Mesendoderm (in vitro differentiated cells): Measurements from ENCODE around the gene GPR62.
"Not testable (repeated sequence)": the region's sequence is repeated elsewhere in the genome, so short reads cannot be mapped to it uniquely, and the experiment has no call there.

Source experiments
- DNase-seq: peaks from one replicate; pipeline ENCODE4 v3.0.0; 2013
- H2AK5ac ChIP-seq: 2 replicates; pipeline ENCODE4 v1.6.1; 2013; ENCODE audit warnings: low read length, inconsistent platforms
- H2BK120ac ChIP-seq: 2 replicates; pipeline ENCODE4 v1.6.1; 2013; ENCODE audit warnings: low read depth, mild to moderate bottlenecking, low read length, moderate library complexity, mixed read lengths
- H2BK15ac ChIP-seq: replicated peaks from 2 replicates; pipeline ENCODE4 v1.6.1; 2013; ENCODE audit warnings: low read depth, mild to moderate bottlenecking, moderate library complexity
- H2BK5ac ChIP-seq: 2 replicates; pipeline ENCODE4 v1.6.1; 2013; ENCODE audit warnings: low read length, inconsistent platforms
- H3K18ac ChIP-seq: 2 replicates; pipeline ENCODE4 v1.6.1; 2013; ENCODE audit warnings: mild to moderate bottlenecking, low read length, mixed read lengths
- H3K23ac ChIP-seq: one replicate; pipeline ENCODE4 v1.6.1; 2013; ENCODE audit warnings: low read length
- H3K27ac ChIP-seq: 2 replicates; pipeline ENCODE4 v1.5.1; 2013; ENCODE audit warnings: low read depth, mild to moderate bottlenecking, inconsistent platforms, low read length, moderate library complexity
- H3K27me3 ChIP-seq: 2 replicates; pipeline ENCODE4 v1.6.1; 2013; ENCODE audit warnings: low read length, control low read depth, mild to moderate bottlenecking, inconsistent platforms; ENCODE audit not compliant: insufficient read depth, poor library complexity
- H3K36me3 ChIP-seq: 2 replicates; pipeline ENCODE4 v1.6.1; 2013; ENCODE audit warnings: low read length, inconsistent platforms; ENCODE audit not compliant: control insufficient read depth, insufficient read depth
- H3K4ac ChIP-seq: one replicate; pipeline ENCODE4 v1.6.1; 2013; ENCODE audit warnings: low read depth, mild to moderate bottlenecking, low read length, moderate library complexity
- H3K4me1 ChIP-seq: 2 replicates; pipeline ENCODE4 v1.6.1; 2013; ENCODE audit warnings: low read depth, low read length, inconsistent platforms; ENCODE audit not compliant: control insufficient read depth
- H3K4me2 ChIP-seq: 2 replicates; pipeline ENCODE4 v1.6.1; 2013; ENCODE audit warnings: low read length
- H3K4me3 ChIP-seq: 2 replicates; pipeline ENCODE4 v1.5.1; 2013; ENCODE audit warnings: mild to moderate bottlenecking, low read length
- H3K56ac ChIP-seq: one replicate; pipeline ENCODE4 v1.6.1; 2013; ENCODE audit warnings: low read length
- H3K79me1 ChIP-seq: 2 replicates; pipeline ENCODE4 v1.6.1; 2013; ENCODE audit warnings: low read length, inconsistent platforms
- H3K79me2 ChIP-seq: 2 replicates; pipeline ENCODE4 v1.6.1; 2013; ENCODE audit warnings: mild to moderate bottlenecking, low read length; ENCODE audit not compliant: control insufficient read depth, insufficient read depth
- H3K9ac ChIP-seq: 2 replicates; pipeline ENCODE4 v1.6.1; 2013; ENCODE audit warnings: low read length, inconsistent platforms
- H4K5ac ChIP-seq: one replicate; pipeline ENCODE4 v1.6.1; 2013; ENCODE audit warnings: low read length
- H4K8ac ChIP-seq: one replicate; pipeline ENCODE4 v1.6.1; 2013; ENCODE audit warnings: low read depth, mild to moderate bottlenecking, control low read depth, low read length, moderate library complexity
- WGBS: extraction: QIAGEN DNeasy Blood & Tissue Kit; methylation state at CpG from one replicate; pipeline ENCODE4 v1.1.7; 2013; ENCODE audit warnings: low lambda C conversion rate, missing lambda C conversion rate; ENCODE audit not compliant: insufficient coverage; ENCODE audit errors: extremely low coverage; 5-methylcytosine and 5-hydroxymethylcytosine counted together

Gene GPR62

GRCh38 chr3:51928438-51928837 is 26.7 kb upstream of the GPR62 start:
- Histone ChIP-seq H3K36me3 (peaks cover 3% of the 10 kb centered on the region), H3K27me3 (no peaks in the 10 kb centered on the region), H4K8ac (no peak overlapping the region), H3K79me1 (no peaks in the 10 kb centered on the region), H3K56ac (no peak overlapping the region), H3K23ac (no peak overlapping the region), H3K4ac (no peak overlapping the region), H2BK120ac (no peak overlapping the region), H3K27ac (no peak overlapping the region), H2AK5ac (no peak overlapping the region), H2BK5ac (no peak overlapping the region), H4K5ac (no peak overlapping the region), H2BK15ac (no peak overlapping the region), H3K18ac (no peak overlapping the region), H3K79me2 (no peaks in the 10 kb centered on the region), H3K4me3 (no peak overlapping the region), H3K4me2 (no peak overlapping the region), H3K9ac (no peak overlapping the region), H3K4me1 (no peaks in the 10 kb centered on the region)
- no peak for DNase-seq
- no CpG with 5 or more reads among the region's 7 CpGs for WGBS

DNA sequence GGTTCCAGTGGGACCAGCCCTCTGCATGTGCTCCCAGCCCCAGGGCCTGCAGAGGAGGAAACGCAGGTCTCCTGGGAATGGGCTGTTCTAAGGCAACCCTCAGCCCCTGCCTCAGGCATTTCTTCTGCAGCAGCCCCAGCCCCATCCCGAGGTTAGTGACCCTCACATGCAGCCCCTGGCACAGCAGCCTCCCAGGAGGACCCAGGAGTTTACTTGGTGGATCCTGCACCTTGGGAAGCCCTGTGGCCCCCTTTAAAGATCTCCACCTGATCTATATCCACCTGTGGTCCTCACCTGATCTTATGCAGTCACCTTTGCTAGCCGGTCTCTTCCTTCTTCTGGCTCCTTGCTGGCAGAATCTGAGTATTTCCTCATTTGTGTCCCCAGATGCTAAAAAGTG is 26.2 kb upstream of the GPR62 start:
- not testable (repeated sequence) for H3K79me2 ChIP-seq, H4K5ac ChIP-seq, H3K4me3 ChIP-seq, H2BK15ac ChIP-seq, H2BK5ac ChIP-seq, DNase-seq, H3K18ac ChIP-seq, H3K9ac ChIP-seq, H3K4ac ChIP-seq, H3K36me3 ChIP-seq, H2BK120ac ChIP-seq, H3K56ac ChIP-seq, H4K8ac ChIP-seq, H3K4me2 ChIP-seq, H3K27me3 ChIP-seq, H3K4me1 ChIP-seq, H3K27ac ChIP-seq, H3K79me1 ChIP-seq, H2AK5ac ChIP-seq, H3K23ac ChIP-seq
- WGBS: no CpG with 5 or more reads among the region's 3 CpGs

- H3K18ac ChIP-seq: no peak overlapping the region
- H3K23ac ChIP-seq: no peak overlapping the region
- H4K5ac ChIP-seq: no peak overlapping the region
- no peak overlapping the region for H2BK15ac ChIP-seq
- H2BK120ac ChIP-seq: no peak overlapping the region
- H3K56ac ChIP-seq: no peak overlapping the region
- peaks cover 10% of the 10 kb centered on the region for H3K36me3 ChIP-seq
- H3K79me2 ChIP-seq: no peaks in the 10 kb centered on the region
- no peaks in the 10 kb centered on the region for H3K27me3 ChIP-seq
- no peak overlapping the region for H2AK5ac ChIP-seq
- H3K4me1 ChIP-seq: no peaks in the 10 kb centered on the region
- no peak overlapping the region for H2BK5ac ChIP-seq
- no peaks in the 10 kb centered on the region for H3K79me1 ChIP-seq
- WGBS: no CpG with 5 or more reads among the region's 5 CpGs
- H3K9ac ChIP-seq: no peak overlapping the region
- DNase-seq: peak; percentile 46
- H3K27ac ChIP-seq: no peak overlapping the region
- no peak overlapping the region for H4K8ac ChIP-seq
- H3K4me3 ChIP-seq: no peak overlapping the region
- H3K4ac ChIP-seq: no peak overlapping the region
- no peak overlapping the region for H3K4me2 ChIP-seq
Observed at GRCh38 chr3:51929420-51930003, 25.7 kb upstream of the GPR62 start.

DNA sequence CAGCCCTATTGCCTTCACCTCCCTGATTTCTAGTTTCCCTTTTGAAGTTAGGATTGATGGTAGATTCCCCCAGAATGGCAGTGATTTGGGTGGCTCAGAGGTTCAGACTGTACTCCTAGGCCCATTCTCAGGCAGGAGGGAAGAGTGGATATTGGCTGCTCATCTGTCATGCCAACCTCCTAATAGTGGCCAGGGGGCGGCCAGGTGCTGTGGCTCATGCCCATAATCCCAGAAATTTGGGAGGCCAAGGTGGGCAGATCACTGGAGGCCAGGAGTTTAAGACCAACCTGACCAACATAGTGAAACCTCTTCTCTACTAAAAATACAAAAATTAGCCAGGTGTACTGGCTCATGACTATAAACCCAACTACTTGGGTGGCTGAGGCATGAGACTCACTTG is 24.7 kb upstream of the GPR62 start:
- no peak overlapping the region for H2BK120ac ChIP-seq
- no peak overlapping the region for H2BK15ac ChIP-seq
- H3K79me2 ChIP-seq: no peaks in the 10 kb centered on the region
- no peak overlapping the region for H3K4me3 ChIP-seq
- H3K23ac ChIP-seq: no peak overlapping the region
- no peak overlapping the region for H3K18ac ChIP-seq
- H3K27ac ChIP-seq: no peak overlapping the region
- no peak overlapping the region for H2BK5ac ChIP-seq
- no peaks in the 10 kb centered on the region for H3K27me3 ChIP-seq
- H3K4ac ChIP-seq: no peak overlapping the region
- peaks cover under 1% of the 10 kb centered on the region for H3K79me1 ChIP-seq
- no peak overlapping the region for H2AK5ac ChIP-seq
- no peaks in the 10 kb centered on the region for H3K4me1 ChIP-seq
- WGBS: no CpG with 5 or more reads among the region's 1 CpG
- no peak overlapping the region for H3K56ac ChIP-seq
- H4K5ac ChIP-seq: no peak overlapping the region
- no peak overlapping the region for H3K9ac ChIP-seq
- H3K36me3 ChIP-seq: peaks cover 16% of the 10 kb centered on the region
- no peak for DNase-seq
- H3K4me2 ChIP-seq: no peak overlapping the region
- H4K8ac ChIP-seq: no peak overlapping the region

- Histone ChIP-seq H3K4me2 (no peak overlapping the region), H3K4me3 (no peak overlapping the region), H3K23ac (no peak overlapping the region), H3K36me3 (peaks cover 23% of the 10 kb centered on the region), H3K56ac (no peak overlapping the region), H2AK5ac (no peak overlapping the region), H3K9ac (no peak overlapping the region), H3K18ac (no peak overlapping the region), H4K5ac (no peak overlapping the region), H3K4ac (no peak overlapping the region), H3K79me2 (no peaks in the 10 kb centered on the region), H2BK120ac (no peak overlapping the region), H3K27ac (no peak overlapping the region), H3K4me1 (no peaks in the 10 kb centered on the region), H2BK15ac (no peak overlapping the region), H4K8ac (no peak overlapping the region), H3K79me1 (peaks cover 1% of the 10 kb centered on the region), H2BK5ac (no peak overlapping the region), H3K27me3 (no peaks in the 10 kb centered on the region)
- no CpG with 5 or more reads among the region's 6 CpGs for WGBS
- no peak for DNase-seq
Observed at GRCh38 chr3:51931756-51932155, 23.4 kb upstream of the GPR62 start.
